ENCODE results near the gene ZNF844. TPM values are rescaled to one million over a fixed set of nuclear protein-coding genes. Genes with fewer than 3 reads are reported as not detected.
"Not testable (repeated sequence)": the region's sequence is repeated elsewhere in the genome, so short reads cannot be mapped to it uniquely, and the experiment has no call there.

The ZNF844 gene
- total RNA-seq, 2 experiments from 2014 or later = 1.7 to 2.4 TPM

DNA sequence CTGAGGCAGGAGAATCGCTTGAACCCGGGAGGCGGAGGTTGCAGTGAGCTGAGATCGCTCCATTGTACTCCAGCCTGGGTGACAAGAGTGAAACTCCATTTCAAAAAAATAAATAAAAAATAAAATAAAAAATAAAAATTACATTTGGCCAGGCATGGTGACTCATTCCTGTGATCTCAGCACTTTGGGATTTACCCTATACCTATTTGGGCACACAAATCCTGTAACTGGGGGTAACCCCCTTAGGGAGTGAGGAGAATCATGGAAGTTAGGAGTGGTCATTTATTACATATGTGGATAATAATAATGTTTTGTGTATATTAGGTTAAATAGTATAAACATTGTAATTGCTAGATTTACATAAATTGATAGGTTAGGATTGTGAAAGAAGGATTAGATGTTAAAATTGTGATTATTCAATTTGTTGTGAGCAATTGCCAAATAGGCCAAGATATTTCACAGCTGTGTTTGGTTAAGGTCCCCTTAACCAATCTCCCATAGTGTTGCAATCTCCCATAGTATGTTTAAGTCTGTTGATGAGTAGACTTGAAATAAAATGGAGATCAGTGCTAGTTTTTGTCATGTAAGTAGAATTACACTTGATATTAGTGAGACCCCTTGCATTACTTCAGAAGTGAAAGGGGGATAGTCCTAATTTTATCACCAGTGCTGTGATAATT lies 30.7 kb downstream of the ZNF844 start:
- DNase-seq (no peak), ATAC-seq (no peak)
- no peak overlapping the region for H3K27ac Mint-ChIP-seq
- H3K36me3 Mint-ChIP-seq (ENCODE audit: low read depth) = peaks cover 46% of the 10 kb centered on the region
- H3K9me3 Mint-ChIP-seq (ENCODE audit: insufficient read depth) = peaks cover 33% of the 10 kb centered on the region
- ChIA-PET POLR2A (no interaction called here), CTCF (no interaction called here)
- no peak overlapping the region for H3K4me3 Mint-ChIP-seq
- peaks cover 17% of the 10 kb centered on the region for H3K4me1 Mint-ChIP-seq (ENCODE audit: low read depth)
- H3K27me3 Mint-ChIP-seq (ENCODE audit: low read depth) = no peaks in the 10 kb centered on the region

GRCh38 chr19:12098040-12098439 lies 33.5 kb downstream of the ZNF844 start:
- peaks cover 56% of the 10 kb centered on the region for H3K36me3 Mint-ChIP-seq (ENCODE audit: low read depth)
- DNase-seq (no peak), ATAC-seq (no peak)
- ChIA-PET CTCF (interaction anchor here (1.8 to 2.1 kb wide), 2 partner anchors 38 to 43 kb away, joined by 4 to 6 read pairs; no protein-coding TSS in a partner anchor), POLR2A (no interaction called here)
- H3K27me3 Mint-ChIP-seq (ENCODE audit: low read depth) = no peaks in the 10 kb centered on the region
- no peak overlapping the region for H3K4me3 Mint-ChIP-seq
- H3K9me3 Mint-ChIP-seq (ENCODE audit: insufficient read depth) = peaks cover 46% of the 10 kb centered on the region
- peaks cover 9% of the 10 kb centered on the region for H3K4me1 Mint-ChIP-seq (ENCODE audit: low read depth)
- H3K27ac Mint-ChIP-seq = no peak overlapping the region

- H3K4me3 Mint-ChIP-seq; POLR2A ChIA-PET; H3K4me1 Mint-ChIP-seq (ENCODE audit: low read depth); H3K27me3 Mint-ChIP-seq (ENCODE audit: low read depth); ATAC-seq; H3K27ac Mint-ChIP-seq; DNase-seq: not testable (repeated sequence)
- peaks cover 35% of the 10 kb centered on the region for H3K36me3 Mint-ChIP-seq (ENCODE audit: low read depth)
- H3K9me3 Mint-ChIP-seq (ENCODE audit: insufficient read depth) = peaks cover 47% of the 10 kb centered on the region
- CTCF ChIA-PET = interaction anchor here (1.2 to 1.6 kb wide), 2 partner anchors 8 to 13 kb away, joined by 3 read pairs; no protein-coding TSS in a partner anchor
Measured at GRCh38 chr19:12103909-12104308, 39.4 kb downstream of the ZNF844 start.

GRCh38 chr19:12111176-12111575 lies 46.6 kb downstream of the ZNF844 start:
- ATAC-seq (no peak), DNase-seq (no peak)
- Mint-ChIP-seq H3K9me3 (ENCODE audit: insufficient read depth) (peaks cover 59% of the 10 kb centered on the region), H3K36me3 (ENCODE audit: low read depth) (peaks cover 58% of the 10 kb centered on the region), H3K27me3 (ENCODE audit: low read depth) (no peaks in the 10 kb centered on the region), H3K4me3 (no peak overlapping the region), H3K27ac (no peak overlapping the region), H3K4me1 (ENCODE audit: low read depth) (no peaks in the 10 kb centered on the region)
- POLR2A ChIA-PET = no interaction called here
- CTCF ChIA-PET = interaction anchor here (0.7 to 1.2 kb wide), 2 partner anchors 8 to 15 kb away, joined by 3 read pairs; no protein-coding TSS in a partner anchor

GRCh38 chr19:12111943-12112637 lies 47.6 kb downstream of the ZNF844 start:
- ChIA-PET CTCF (interaction anchor here (0.7 to 1.2 kb wide), 2 partner anchors 9 to 14 kb away, joined by 3 read pairs; no protein-coding TSS in a partner anchor), POLR2A (interaction anchor here (0.6 kb wide), 1 partner anchor 27 kb away, joined by 3 read pairs; no protein-coding TSS in a partner anchor)
- no peaks in the 10 kb centered on the region for H3K4me1 Mint-ChIP-seq (ENCODE audit: low read depth)
- no peak overlapping the region for H3K4me3 Mint-ChIP-seq
- H3K27me3 Mint-ChIP-seq (ENCODE audit: low read depth) = no peaks in the 10 kb centered on the region
- ATAC-seq (no peak), DNase-seq (no peak)
- H3K27ac Mint-ChIP-seq = no peak overlapping the region
- peaks cover 57% of the 10 kb centered on the region for H3K9me3 Mint-ChIP-seq (ENCODE audit: insufficient read depth)
- peaks cover 58% of the 10 kb centered on the region for H3K36me3 Mint-ChIP-seq (ENCODE audit: low read depth)

DNA sequence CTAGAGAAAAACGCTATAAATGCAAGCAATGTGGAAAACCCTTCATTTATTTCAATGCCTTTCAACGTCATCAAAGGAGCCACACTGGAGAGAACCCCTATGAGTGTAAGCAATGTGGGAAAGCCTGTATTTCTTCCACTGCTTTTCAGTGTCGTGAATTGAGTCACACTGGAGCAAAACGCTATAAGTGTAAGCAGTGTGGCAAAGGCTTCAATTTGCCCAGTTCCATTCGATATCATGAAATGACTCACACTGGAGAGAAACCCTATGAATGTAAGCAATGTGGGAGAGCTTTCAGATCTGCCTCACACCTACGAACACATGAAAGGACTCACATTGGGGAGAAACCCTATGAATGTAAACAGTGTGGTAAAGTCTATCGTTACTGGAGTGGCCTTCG lies 48.2 kb downstream of the ZNF844 start:
- peaks cover 55% of the 10 kb centered on the region for H3K9me3 Mint-ChIP-seq (ENCODE audit: insufficient read depth)
- no peak overlapping the region for H3K27ac Mint-ChIP-seq
- no peak for ATAC-seq
- H3K27me3 Mint-ChIP-seq (ENCODE audit: low read depth) = no peaks in the 10 kb centered on the region
- POLR2A ChIA-PET = interaction anchor here (0.6 kb wide), 1 partner anchor 28 kb away, joined by 3 read pairs; no protein-coding TSS in a partner anchor
- H3K4me3 Mint-ChIP-seq = no peak overlapping the region
- CTCF ChIA-PET = interaction anchor here (1.2 kb wide), 1 partner anchor 25 kb away, joined by 3 read pairs; no protein-coding TSS in a partner anchor
- H3K4me1 Mint-ChIP-seq (ENCODE audit: low read depth) = no peaks in the 10 kb centered on the region
- H3K36me3 Mint-ChIP-seq (ENCODE audit: low read depth) = peaks cover 58% of the 10 kb centered on the region
- DNase-seq = no peak

DNA sequence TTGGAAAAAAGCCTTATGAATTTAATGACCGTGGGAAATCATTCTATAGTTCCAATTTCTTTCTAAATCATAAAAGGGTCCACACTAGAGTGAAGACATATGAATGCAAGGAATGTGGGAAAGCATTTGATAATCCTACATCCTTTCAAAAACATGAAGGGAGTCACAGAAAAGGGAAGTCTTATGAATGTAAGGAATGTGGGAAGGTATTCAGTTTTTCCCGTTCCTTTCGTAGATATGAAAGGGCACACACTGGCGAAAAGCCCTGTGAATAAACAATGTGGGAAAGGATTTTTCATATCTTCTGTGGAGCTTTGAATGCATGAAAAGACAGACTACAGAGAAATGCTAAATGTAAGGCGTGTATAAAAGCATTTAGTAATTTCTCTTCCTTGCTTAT lies 48.6 kb downstream of the ZNF844 start:
- peaks cover 55% of the 10 kb centered on the region for H3K9me3 Mint-ChIP-seq (ENCODE audit: insufficient read depth)
- H3K27me3 Mint-ChIP-seq (ENCODE audit: low read depth) = no peaks in the 10 kb centered on the region
- H3K27ac Mint-ChIP-seq = no peak overlapping the region
- DNase-seq = no peak
- H3K4me3 Mint-ChIP-seq = no peak overlapping the region
- POLR2A ChIA-PET = no interaction called here
- CTCF ChIA-PET = interaction anchor here (1.2 kb wide), 1 partner anchor 25 kb away, joined by 3 read pairs; no protein-coding TSS in a partner anchor
- H3K4me1 Mint-ChIP-seq (ENCODE audit: low read depth) = no peaks in the 10 kb centered on the region
- no peak for ATAC-seq
- H3K36me3 Mint-ChIP-seq (ENCODE audit: low read depth) = peaks cover 58% of the 10 kb centered on the region

- no peak for ATAC-seq
- Mint-ChIP-seq H3K4me3 (no peak overlapping the region), H3K36me3 (ENCODE audit: low read depth) (peaks cover 30% of the 10 kb centered on the region), H3K9me3 (ENCODE audit: insufficient read depth) (peaks cover 29% of the 10 kb centered on the region), H3K27ac (no peak overlapping the region), H3K4me1 (ENCODE audit: low read depth) (no peaks in the 10 kb centered on the region), H3K27me3 (ENCODE audit: low read depth) (no peaks in the 10 kb centered on the region)
- ChIA-PET POLR2A (no interaction called here), CTCF (no interaction called here)
- no peak for DNase-seq
Measured at GRCh38 chr19:12117201-12117970, 52.9 kb downstream of the ZNF844 start.

DNA sequence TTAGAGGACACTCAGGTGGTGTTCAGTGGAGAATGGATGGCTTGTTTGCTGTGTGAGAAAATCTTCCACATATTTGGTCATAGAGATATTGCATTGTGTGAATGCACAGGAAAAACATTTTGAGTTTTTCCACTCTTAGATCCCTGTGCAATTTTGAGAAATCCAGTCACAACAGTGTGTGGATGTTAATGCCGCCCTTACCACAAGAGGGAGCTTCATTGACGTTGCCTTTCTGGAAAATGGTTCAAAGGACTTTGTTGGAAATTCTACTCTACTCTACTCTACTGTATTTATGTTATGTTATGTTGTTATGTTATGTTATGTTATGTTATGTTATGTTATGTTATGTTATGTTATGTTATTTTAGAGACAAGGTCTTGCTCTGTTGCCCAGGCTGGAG lies 62.2 kb downstream of the ZNF844 start:
- Mint-ChIP-seq H3K9me3 (ENCODE audit: insufficient read depth) (peaks cover 13% of the 10 kb centered on the region), H3K4me1 (ENCODE audit: low read depth) (peaks cover 3% of the 10 kb centered on the region), H3K27me3 (ENCODE audit: low read depth) (no peaks in the 10 kb centered on the region), H3K36me3 (ENCODE audit: low read depth) (peaks cover 19% of the 10 kb centered on the region), H3K4me3 (no peak overlapping the region), H3K27ac (no peak overlapping the region)
- ChIA-PET POLR2A (interaction anchor here (0.6 kb wide), 1 partner anchor 37 kb away, joined by 3 read pairs; no protein-coding TSS in a partner anchor), CTCF (interaction anchor here (1.0 to 1.7 kb wide), 4 partner anchors 13 to 55 kb away, joined by 3 to 11 read pairs (median 4); partner anchors contain the start of gene ZNF20)
- DNase-seq (no peak), ATAC-seq (no peak)

All from activated CD8-positive, alpha-beta T cell treated with anti-CD3 and anti-CD28 coated beads, Interleukin-2, amount 10 ng/mL, durations not matched to agents 7 days and 5 days (primary cell).